GM21447 (cell line): ENCODE measurements around the gene ANAPC7.
"Not testable (repeated sequence)": the region's sequence is repeated elsewhere in the genome, so short reads cannot be mapped to it uniquely, and the experiment has no call there.

ENCODE experiments used
- ATAC-seq: cut with Tn5 transposase; IDR thresholded peaks from one replicate; pipeline ENCODE4 v1.9.1; 2021; ENCODE audit not compliant: unreplicated experiment

The ANAPC7 gene

GRCh38 chr12:110403146-110403975 is at the start of gene ANAPC7:
TSS of gene ANAPC7 (minus strand) at chr12:110403708. CDS start at chr12:110403627, 81 bp downstream.
- peak; percentile 78 for ATAC-seq

- ATAC-seq: no peak
Observed at GRCh38 chr12:110451263-110451662, 47.8 kb upstream of the ANAPC7 start.

- peak; percentile 89 for ATAC-seq
Observed at GRCh38 chr12:110449799-110450497, 46.4 kb upstream of the ANAPC7 start, which contains the start of gene ARPC3. TSS of gene ARPC3 (minus strand) at chr12:110450337. CDS start at chr12:110450260, 77 bp downstream.

- no peak for ATAC-seq
Observed at GRCh38 chr12:110444455-110444854, 40.9 kb upstream of the ANAPC7 start.

- no peak for ATAC-seq
Observed at GRCh38 chr12:110436231-110436630, 32.7 kb upstream of the ANAPC7 start.

- ATAC-seq: no peak
Observed at GRCh38 chr12:110431957-110432587, 28.6 kb upstream of the ANAPC7 start.

- ATAC-seq: not testable (repeated sequence)
Observed at GRCh38 chr12:110429676-110430075, 26.2 kb upstream of the ANAPC7 start.

GRCh38 chr12:110426406-110426805 is 22.9 kb upstream of the ANAPC7 start:
- no peak for ATAC-seq

- no peak for ATAC-seq
Observed at GRCh38 chr12:110424237-110424636, 20.7 kb upstream of the ANAPC7 start.

- no peak for ATAC-seq
Observed at GRCh38 chr12:110421701-110422100, 18.2 kb upstream of the ANAPC7 start.

GRCh38 chr12:110421159-110421661 is 17.7 kb upstream of the ANAPC7 start:
- ATAC-seq: no peak

GRCh38 chr12:110420644-110421043 is 17.1 kb upstream of the ANAPC7 start:
- not testable (repeated sequence) for ATAC-seq

GRCh38 chr12:110417113-110417512 is 13.6 kb upstream of the ANAPC7 start:
- not testable (repeated sequence) for ATAC-seq

GRCh38 chr12:110410086-110410485 is 6.6 kb upstream of the ANAPC7 start:
- not testable (repeated sequence) for ATAC-seq

- not testable (repeated sequence) for ATAC-seq
Observed at GRCh38 chr12:110405126-110405662, 1.7 kb upstream of the ANAPC7 start.

- peak; percentile 54 for ATAC-seq
Observed at GRCh38 chr12:110403976-110404682, 621 bp upstream of the ANAPC7 start.

GRCh38 chr12:110382683-110383082 is 20.8 kb downstream of the ANAPC7 start:
- no peak for ATAC-seq

- no peak for ATAC-seq
Observed at GRCh38 chr12:110379631-110380030, 23.9 kb downstream of the ANAPC7 start.

- ATAC-seq: no peak
Observed at GRCh38 chr12:110379197-110379596, 24.3 kb downstream of the ANAPC7 start.

GRCh38 chr12:110378131-110378790 is 25.2 kb downstream of the ANAPC7 start:
- not testable (repeated sequence) for ATAC-seq
